Measurements from ENCODE around the gene TNFAIP1.

DNA sequence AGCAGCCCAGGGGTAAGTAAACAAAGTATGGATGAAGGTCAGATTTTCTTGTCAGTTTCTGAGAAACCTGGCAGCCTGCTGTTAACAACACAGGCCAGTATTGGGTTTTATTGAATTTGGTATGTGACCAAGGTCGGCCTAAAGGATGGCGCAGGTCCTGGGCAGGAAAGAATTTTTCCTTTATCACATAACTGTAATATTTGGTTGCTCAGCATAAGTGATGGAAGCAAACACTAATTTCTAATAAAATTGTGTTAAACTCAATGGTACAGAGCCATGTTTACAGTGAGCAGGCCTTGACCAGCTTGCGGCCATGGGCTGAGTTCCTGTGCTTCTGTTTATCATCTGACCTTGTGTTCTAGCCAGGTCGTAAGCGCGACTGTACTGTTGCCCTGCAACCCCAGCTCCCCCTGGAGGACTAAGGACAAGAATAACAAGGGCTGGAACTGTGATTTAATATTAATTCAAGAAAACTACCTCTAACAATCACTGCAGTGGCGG, 11.2 kb downstream of the TNFAIP1 start:
- TF ChIP-seq EZH2phosphoT487 (IDR thresholded peaks at IDR 0.05; ENCODE audit: borderline replicate concordance, low read length) (no peak), EZH2 (IDR thresholded peaks at IDR 0.05; ENCODE audit: low read length, unreplicated experiment) (no peak)
- TF ChIP-seq, protein P1, sequence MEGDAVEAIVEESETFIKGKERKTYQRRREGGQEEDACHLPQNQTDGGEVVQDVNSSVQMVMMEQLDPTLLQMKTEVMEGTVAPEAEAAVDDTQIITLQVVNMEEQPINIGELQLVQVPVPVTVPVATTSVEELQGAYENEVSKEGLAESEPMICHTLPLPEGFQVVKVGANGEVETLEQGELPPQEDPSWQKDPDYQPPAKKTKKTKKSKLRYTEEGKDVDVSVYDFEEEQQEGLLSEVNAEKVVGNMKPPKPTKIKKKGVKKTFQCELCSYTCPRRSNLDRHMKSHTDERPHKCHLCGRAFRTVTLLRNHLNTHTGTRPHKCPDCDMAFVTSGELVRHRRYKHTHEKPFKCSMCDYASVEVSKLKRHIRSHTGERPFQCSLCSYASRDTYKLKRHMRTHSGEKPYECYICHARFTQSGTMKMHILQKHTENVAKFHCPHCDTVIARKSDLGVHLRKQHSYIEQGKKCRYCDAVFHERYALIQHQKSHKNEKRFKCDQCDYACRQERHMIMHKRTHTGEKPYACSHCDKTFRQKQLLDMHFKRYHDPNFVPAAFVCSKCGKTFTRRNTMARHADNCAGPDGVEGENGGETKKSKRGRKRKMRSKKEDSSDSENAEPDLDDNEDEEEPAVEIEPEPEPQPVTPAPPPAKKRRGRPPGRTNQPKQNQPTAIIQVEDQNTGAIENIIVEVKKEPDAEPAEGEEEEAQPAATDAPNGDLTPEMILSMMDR (conservative IDR thresholded peaks at IDR 0.05; ENCODE audit: low read depth, low read length) = peak; percentile 37; the same call in 1 of the 2 replicates

All from PC-3 (cell line).